Osteocyte (in vitro differentiated cells): ENCODE results near the gene BNIPL. TPM values are rescaled to one million over a fixed set of nuclear protein-coding genes. Genes with fewer than 3 reads are reported as not detected.

Experiments
- DNase-seq: peaks from one replicate; pipeline ENCODE4 v3.0.0; 2021; ENCODE audit warnings: mixed read lengths; ENCODE audit not compliant: unreplicated experiment; ENCODE audit errors: extremely low spot score
- H3K27ac Mint-ChIP-seq: one replicate; pipeline ENCODE4 v1.8.0; 2021; ENCODE audit warnings: mild to moderate bottlenecking, mixed read lengths; ENCODE audit not compliant: unreplicated experiment
- H3K27me3 Mint-ChIP-seq: one replicate; pipeline ENCODE4 v1.8.0; 2021; ENCODE audit warnings: mixed read lengths; ENCODE audit not compliant: unreplicated experiment
- H3K36me3 Mint-ChIP-seq: one replicate; pipeline ENCODE4 v1.8.0; 2021; ENCODE audit warnings: mixed read lengths; ENCODE audit not compliant: unreplicated experiment
- H3K4me1 Mint-ChIP-seq: one replicate; pipeline ENCODE4 v1.8.0; 2021; ENCODE audit warnings: mixed read lengths; ENCODE audit not compliant: unreplicated experiment
- H3K4me3 Mint-ChIP-seq: one replicate; pipeline ENCODE4 v1.8.0; 2021; ENCODE audit warnings: mild to moderate bottlenecking, moderate library complexity, mixed read lengths; ENCODE audit not compliant: unreplicated experiment
- H3K9me3 Mint-ChIP-seq: one replicate; pipeline ENCODE4 v1.8.0; 2021; ENCODE audit warnings: mixed read lengths; ENCODE audit not compliant: unreplicated experiment
- CTCF ChIP-seq: fragments of 200-600 bp; sonication (generic); IDR thresholded peaks from 2 replicates; pipeline ENCODE4 v1.5.0; 2021; ENCODE audit warnings: antibody characterized with exemption, mild to moderate bottlenecking, moderate library complexity
- total RNA-seq: library from RNA; stranded (reverse); gene quantifications from 2 replicates; pipeline ENCODE4 v1.2.1, GENCODE V29; 2021

Gene BNIPL
- total RNA-seq, 1 donor from 2014 or later = 0.81 TPM

- DNase-seq = no peak
- Mint-ChIP-seq H3K27ac (no peak overlapping the region), H3K36me3 (peaks cover 21% of the 10 kb centered on the region), H3K27me3 (no peaks in the 10 kb centered on the region), H3K4me3 (no peak overlapping the region), H3K4me1 (peaks cover 24% of the 10 kb centered on the region), H3K9me3 (no peaks in the 10 kb centered on the region)
- TF ChIP-seq CTCF = no peak
Observed at GRCh38 chr1:151000408-151000807, 36.0 kb upstream of the BNIPL start.

GRCh38 chr1:151001602-151002001, 34.8 kb upstream of the BNIPL start:
- Mint-ChIP-seq H3K4me1 (peaks cover 31% of the 10 kb centered on the region), H3K27ac (no peak overlapping the region), H3K9me3 (no peaks in the 10 kb centered on the region), H3K27me3 (no peaks in the 10 kb centered on the region), H3K36me3 (peaks cover 21% of the 10 kb centered on the region), H3K4me3 (no peak overlapping the region)
- no peak for DNase-seq
- no peak for TF ChIP-seq CTCF

GRCh38 chr1:151002051-151002450, 34.3 kb upstream of the BNIPL start:
- no peaks in the 10 kb centered on the region for H3K27me3 Mint-ChIP-seq
- H3K4me1 Mint-ChIP-seq = peaks cover 35% of the 10 kb centered on the region
- no peak for TF ChIP-seq CTCF
- peaks cover 19% of the 10 kb centered on the region for H3K36me3 Mint-ChIP-seq
- H3K9me3 Mint-ChIP-seq = no peaks in the 10 kb centered on the region
- DNase-seq = no peak
- H3K27ac Mint-ChIP-seq = no peak overlapping the region
- H3K4me3 Mint-ChIP-seq = no peak overlapping the region

GRCh38 chr1:151002611-151003010, 33.8 kb upstream of the BNIPL start:
- Mint-ChIP-seq H3K36me3 (peaks cover 16% of the 10 kb centered on the region), H3K27ac (peak overlapping the region; percentile 66), H3K27me3 (no peaks in the 10 kb centered on the region), H3K4me3 (peak overlapping the region; percentile 1), H3K9me3 (no peaks in the 10 kb centered on the region), H3K4me1 (peaks cover 41% of the 10 kb centered on the region)
- TF ChIP-seq CTCF = no peak
- no peak for DNase-seq

- no peak overlapping the region for H3K27ac Mint-ChIP-seq
- no peaks in the 10 kb centered on the region for H3K27me3 Mint-ChIP-seq
- peaks cover 16% of the 10 kb centered on the region for H3K36me3 Mint-ChIP-seq
- no peak overlapping the region for H3K4me3 Mint-ChIP-seq
- H3K4me1 Mint-ChIP-seq = peaks cover 47% of the 10 kb centered on the region
- H3K9me3 Mint-ChIP-seq = no peaks in the 10 kb centered on the region
- TF ChIP-seq CTCF = no peak
- DNase-seq = no peak
Observed at GRCh38 chr1:151003180-151003579, 33.2 kb upstream of the BNIPL start.
